Inflammatory macrophage treated with lipopolysaccharide for 1 hour (primary cell): ENCODE measurements around the gene SYNE4.
"Not testable (repeated sequence)": the region's sequence is repeated elsewhere in the genome, so short reads cannot be mapped to it uniquely, and the experiment has no call there.

Experiments used
- DNase-seq, 2 donors: peaks; one replicate each; pipeline ENCODE4 v3.0.0-alpha.2; 2020 to 2022

The SYNE4 gene, protein sequence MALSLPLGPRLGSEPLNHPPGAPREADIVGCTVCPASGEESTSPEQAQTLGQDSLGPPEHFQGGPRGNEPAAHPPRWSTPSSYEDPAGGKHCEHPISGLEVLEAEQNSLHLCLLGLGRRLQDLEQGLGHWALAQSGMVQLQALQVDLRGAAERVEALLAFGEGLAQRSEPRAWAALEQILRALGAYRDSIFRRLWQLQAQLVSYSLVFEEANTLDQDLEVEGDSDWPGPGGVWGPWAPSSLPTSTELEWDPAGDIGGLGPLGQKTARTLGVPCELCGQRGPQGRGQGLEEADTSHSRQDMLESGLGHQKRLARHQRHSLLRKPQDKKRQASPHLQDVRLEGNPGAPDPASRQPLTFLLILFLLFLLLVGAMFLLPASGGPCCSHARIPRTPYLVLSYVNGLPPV

DNA sequence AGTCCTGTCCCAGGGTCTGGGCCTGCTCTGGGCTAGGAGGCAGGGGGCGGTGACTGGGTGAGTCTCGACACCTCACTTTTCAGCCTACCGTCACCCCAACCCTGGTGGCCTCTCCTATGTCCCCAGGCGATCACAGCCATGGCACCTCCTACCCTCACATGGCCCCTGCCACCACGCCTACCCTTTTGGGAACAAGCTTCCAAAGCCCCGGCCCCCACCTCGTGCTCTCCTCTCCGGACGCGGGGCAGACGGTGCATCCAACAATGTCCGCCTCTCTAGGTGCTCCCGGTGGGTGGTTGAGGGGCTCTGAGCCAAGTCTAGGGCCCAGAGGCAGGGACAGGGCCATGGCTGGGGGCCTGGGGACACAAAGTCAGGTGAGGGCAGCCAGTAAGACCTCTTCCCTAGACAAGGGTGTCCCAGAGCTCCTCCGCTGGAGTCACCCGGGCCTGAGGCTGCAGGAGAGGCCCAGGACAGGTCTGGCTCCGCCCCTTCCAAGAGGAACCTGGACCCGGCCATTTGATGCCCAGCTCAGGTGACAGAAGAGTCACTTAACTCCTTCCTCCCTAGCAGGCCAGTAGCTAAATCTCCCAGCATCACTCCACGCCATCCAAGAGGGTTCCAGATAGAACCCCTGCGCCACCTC is at the start of gene SYNE4:
SYNE4 (minus strand) TSS at position 478 of the 643 bp plus-strand sequence; CDS start at position 346, 132 bp downstream.
- DNase-seq, result no peak

DNA sequence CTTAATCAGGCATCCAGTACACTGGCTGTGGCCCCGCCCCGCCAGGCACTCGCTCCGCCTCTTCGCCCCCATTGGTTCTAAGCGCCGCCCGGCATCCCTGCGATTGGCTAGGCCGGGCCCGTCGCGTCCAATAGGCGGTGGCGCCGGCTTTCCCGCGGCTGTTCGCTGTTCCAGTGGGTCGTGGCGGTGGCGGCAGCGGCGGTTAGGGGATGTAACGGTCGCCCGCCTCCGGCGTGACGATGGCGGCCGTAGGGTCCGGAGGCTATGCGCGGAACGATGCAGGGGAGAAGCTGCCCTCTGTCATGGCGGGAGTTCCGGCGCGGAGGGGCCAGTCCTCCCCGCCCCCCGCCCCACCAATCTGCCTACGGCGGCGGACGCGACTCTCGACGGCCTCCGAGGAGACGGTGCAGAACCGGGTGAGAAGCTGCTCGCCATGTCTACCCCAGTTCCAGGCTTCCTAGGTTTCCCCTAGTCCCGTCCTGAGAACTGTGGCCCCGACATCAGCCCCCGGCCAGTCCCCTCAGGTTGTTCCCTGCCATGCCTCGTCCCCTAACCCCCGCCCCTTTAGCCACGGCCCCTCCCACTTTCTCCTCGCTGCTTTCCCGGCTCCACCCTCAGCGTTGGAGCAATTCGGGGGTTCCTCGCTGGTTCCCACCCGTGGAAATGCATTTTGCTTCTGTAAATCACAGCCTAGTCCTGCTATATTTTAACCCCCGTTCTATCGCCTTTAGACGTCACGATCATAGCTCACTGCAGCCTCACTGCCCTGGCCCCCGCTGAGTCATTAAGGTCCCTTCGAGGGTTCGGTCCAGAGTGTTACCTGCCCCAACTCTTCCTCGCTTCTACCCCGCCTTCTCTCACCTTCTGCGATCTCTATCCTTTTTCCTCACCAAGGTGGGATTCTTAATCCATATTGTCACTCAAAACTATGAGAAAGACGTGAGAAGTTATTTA is 46.4 kb upstream of the SYNE4 start, which contains the start of gene WDR62:
WDR62 (plus strand) TSS at position 165 of the 954 bp plus-strand sequence; CDS start at position 240, 75 bp downstream.
- peak; percentile 89 to 95 for DNase-seq

DNA sequence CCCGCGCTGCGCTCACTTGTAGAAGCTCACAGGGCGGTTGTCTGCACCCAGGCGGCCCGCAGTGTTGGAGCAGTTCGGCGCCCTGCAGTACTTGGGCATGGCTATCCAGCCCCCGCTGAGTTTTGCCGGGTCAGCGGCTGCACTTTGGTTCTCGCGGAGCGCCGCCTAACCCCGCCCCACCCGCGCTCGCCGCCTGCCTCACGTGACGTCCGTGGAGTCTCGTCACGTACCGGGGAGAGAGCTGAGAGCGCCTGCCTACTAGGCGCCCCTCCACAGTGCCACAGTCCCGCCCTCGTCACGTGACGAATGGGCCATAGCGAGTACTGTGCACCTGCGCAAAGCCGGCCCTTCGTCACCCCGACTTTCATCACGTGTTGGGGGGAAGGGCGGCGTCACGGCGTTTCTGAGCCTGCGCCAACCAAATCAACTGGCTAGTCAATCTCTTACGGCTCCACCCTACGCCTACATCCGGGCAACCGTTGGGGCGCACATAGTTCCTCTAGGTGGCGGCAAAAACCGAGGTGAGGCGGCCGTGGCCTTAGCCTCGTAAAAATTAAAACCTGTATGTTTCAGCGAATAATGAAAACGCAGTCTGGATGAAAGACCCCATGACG is 45.6 kb upstream of the SYNE4 start, which contains the start of gene THAP8:
THAP8 (minus strand) TSS at position 167 of the 614 bp plus-strand sequence; CDS start at position 99, 68 bp downstream.
- peak; percentile 98 to 99 for DNase-seq

DNA sequence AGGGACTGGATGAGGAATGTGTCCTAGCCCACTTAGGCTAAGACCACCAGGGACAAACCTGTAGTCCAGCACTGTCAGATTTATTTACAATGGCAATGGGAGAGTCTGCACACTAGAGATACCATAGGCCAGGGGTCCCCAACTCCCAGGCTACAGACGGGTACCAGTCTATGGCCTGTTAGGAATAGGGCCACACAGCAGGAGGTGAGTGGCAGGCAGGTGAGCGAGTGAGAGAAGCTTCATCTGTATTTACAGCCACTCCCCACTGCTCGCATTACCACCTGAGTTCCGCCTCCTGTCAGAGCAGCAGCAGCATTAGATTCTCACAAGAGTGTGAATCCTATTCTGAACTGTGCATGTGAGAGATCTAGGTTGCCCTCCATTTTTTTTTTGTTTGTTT is 43.0 kb upstream of the SYNE4 start:
- DNase-seq, result no peak

DNA sequence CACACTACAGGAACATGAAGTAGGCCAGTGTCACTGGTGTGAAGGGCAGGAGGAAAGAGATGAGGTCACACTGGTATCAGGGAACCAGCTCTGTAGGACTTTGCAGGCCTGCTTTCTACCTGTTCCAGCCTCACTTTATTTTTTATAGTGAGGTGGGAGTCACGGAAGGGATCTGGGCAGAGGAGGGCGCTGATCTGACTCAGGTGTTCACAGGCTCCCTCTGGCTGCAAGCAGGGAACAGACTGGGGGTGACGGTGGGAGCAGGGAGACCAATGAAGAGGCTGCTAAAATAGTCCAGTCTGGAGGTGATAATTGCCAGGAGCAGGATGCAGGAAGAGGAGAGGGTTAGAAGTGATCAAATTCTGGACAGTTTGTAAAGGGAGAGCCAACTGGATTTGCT is 42.6 kb upstream of the SYNE4 start:
- no peak for DNase-seq

DNA sequence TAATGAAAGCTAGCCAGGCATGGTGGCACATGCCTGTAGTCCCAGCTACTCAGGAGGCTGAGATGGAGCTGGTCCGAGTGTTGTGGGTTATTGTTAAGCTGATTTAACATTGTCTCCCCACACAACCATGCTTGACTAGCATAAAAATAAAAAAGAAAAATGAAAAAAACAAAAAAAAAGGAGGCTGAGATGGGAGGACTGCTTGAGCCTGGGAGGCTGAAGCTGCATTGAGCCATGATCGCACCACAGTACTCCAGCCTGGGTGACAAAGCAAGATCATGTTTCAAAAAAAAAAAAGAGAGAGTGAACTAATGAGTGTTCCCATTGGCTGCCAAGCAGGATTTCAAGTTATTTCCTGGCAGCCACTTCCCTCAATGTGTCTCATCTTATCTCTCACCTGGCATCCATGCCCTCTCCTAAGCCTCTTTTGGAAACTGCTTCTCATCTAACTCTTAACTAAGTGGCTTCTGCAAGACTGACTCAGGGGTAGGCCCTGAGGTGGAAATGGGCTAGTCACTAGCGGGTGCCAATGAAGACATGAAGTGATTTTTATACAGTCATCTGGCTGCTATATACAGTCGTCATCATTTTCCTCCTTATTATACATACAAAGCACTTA is 40.6 kb upstream of the SYNE4 start:
- DNase-seq, result no peak

DNA sequence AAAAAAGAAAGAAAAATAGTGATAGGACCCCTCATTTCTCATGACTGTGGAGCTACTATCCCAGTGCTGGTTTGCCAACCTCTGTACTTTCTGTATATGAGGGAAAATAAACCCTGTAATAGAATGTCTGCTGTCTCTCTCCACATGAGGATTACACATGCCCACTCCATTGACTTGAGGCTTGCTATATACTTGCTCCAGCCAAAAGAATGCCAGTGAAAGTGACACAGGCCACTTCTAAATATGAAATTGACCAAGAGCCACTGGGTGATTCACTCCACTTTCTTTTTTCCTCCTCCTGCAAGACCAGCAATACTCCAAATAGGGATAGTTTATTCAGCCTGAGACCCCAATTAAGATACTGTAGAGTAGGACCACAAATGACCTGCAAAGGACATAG is 39.2 kb upstream of the SYNE4 start:
- DNase-seq, result no peak

DNA sequence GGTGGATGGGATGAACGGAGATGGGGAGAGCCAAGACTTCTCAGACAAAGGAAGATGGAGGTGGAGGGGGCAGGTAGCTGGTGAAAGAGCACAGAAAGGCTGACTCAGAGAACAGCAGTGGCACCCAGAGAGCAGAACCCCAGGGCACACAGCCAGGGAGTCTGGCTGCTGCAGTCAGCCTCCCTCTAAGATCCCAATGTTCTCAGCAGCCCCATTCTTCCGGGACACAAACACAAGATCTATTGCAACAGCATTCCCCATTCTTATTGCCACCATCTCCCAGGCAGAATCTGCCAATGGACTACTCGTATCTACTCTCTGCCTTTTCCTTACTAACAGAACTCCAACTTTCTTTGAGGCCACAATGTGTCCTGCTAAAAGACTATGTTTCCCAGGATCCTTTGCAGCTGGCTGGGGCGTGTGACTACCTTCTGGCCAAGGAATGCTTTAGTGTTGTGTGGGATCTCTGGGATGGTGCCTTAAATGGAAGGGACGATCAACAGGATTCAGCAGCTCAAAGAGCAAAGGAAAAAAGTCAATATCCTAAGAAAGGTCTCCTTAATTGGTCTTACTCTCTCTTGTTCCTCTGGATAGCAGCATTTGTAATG is 37.9 kb upstream of the SYNE4 start:
- DNase-seq, result no peak

DNA sequence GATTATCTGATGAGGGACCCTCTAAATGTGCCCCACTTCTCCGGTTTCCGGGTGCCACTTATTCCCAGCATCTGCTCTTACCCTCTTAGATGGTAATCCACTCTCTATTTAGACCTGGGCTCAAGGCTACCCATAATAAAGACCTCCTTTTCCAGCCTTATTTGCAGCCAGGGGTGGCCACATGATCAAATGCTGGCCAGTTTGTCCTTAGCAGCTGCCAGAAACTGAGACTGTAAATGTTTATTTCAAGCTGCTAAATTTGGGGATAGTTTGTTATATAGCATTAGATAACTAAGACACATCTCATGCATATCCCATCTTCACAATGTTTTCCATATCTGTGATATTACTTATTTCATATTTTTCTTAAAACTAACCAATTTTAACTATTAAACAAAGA is 35.3 kb upstream of the SYNE4 start:
- no peak for DNase-seq

DNA sequence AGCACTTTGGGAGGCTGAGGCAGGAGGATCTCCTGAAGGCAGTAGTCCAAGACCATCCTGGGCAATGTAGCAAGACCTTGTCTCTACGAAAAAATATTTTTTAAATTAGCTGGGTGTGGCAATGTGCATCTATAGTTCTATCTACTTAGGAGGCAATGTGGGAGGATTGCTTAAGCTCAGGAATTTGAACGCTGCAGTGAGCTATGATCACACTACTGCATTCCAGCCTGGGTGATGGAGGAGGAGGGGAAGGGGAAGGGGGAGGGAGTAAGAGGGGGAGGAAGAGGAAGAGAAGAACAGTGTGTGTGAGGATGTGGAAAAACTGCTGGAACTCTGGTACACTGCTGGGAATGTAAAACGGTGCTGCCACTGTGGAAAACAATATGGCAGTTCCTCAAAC is 33.2 kb upstream of the SYNE4 start:
- peak; percentile 53 to 71 for DNase-seq

DNA sequence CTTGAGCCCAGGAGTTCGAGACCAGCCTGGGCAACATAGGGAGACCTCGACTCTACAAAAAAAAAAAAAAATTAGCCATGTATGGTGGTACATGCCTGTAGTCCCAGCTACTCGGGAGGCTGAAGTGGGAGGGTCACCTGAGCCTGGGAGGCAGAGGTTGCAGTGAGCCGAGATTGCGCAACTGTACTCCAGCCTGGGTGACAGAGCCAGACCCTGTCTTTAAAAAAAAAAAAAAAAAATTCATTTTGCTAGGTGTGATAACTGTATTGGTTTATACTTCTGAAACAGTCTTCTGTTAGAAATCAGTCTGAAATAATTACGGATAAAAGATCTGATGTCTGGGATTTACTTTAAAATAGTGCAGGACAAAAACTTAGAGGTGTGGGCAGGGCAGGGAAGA is 32.5 kb upstream of the SYNE4 start:
- DNase-seq, result not testable (repeated sequence)

DNA sequence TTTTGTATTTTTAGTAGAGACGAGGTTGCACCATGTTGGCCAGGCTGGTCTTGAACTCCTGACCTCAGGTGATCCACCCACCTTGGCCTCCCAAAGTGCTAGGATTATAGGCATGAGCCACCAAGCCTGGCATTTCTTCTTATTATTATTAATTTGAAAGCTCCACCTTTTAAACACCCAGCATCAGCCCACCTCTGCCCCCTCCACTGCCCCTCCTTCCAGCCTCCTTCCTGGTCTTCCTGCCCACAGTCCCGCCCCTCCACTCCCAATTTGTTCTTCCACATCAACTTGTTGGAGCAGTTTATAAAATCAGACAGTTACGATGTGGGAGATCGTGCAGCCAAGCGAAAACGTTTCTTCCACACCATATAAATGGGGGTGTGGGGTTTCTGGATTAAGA is 31.9 kb upstream of the SYNE4 start:
- DNase-seq, result no peak

DNA sequence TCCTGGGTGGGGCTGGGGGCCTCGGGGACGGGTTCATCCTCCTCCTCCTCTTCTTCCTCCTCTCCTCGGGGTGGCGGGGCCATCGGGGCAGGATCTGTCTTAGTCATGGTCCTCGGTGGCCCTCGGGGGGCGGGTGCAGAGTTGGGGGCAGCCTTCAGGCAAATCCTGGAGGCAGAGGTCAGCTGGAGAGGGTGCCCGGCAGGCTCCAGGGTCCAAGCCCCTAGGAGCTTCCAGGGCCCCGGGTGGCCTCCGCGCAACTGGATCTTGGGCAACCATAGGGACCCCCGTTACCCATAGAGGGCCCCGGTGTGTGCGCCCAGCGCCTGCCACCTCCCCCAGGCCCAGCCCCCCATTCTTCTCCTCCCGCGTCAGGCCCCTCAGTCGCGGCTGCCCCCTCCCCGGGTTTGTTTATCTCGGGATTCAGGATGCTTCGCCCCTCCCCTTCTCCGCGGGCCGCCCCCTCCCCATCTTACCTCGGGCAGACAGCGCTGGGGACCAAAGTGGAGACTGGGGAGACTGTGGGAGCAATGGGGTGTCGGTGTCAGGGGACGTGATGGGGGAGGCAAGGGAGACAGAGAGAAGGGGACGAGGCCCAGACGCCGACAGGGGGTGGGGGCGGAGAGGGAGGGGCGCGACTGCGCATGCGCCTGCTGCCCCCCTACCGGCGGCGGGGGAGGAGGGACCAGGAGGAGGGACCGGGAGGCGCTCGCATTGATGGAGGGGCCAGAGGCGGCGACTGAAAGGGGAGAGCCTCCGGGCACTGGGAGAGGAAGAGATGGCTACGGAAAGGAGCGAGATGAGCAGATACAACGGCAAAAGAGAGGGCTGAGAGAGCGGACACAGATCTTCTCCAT is 23.9 kb upstream of the SYNE4 start, which contains the start of gene CLIP3:
CLIP3 (minus strand) TSS at position 623 of the 854 bp plus-strand sequence; CDS start at position 107, 516 bp downstream.
- no peak for DNase-seq

DNA sequence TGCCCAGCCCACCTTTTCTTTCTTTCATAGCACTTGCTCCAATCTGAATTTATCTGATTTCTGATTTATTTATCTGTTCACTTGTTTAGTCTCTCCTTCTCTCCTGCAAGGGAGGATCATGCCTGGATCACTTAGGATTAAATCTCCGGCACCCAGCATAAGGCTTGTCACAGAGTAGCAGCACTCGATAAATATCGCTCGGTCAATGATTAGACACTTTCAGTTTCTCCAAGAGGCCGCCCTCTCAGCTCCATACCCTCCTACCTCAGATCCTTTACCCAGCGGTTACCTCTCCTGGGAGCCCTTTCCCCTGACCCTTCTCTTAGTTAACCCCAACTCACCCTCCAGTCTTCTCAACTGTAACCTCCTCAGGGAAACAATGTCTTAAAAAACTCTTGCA is 22.7 kb upstream of the SYNE4 start:
- DNase-seq, result no peak

DNA sequence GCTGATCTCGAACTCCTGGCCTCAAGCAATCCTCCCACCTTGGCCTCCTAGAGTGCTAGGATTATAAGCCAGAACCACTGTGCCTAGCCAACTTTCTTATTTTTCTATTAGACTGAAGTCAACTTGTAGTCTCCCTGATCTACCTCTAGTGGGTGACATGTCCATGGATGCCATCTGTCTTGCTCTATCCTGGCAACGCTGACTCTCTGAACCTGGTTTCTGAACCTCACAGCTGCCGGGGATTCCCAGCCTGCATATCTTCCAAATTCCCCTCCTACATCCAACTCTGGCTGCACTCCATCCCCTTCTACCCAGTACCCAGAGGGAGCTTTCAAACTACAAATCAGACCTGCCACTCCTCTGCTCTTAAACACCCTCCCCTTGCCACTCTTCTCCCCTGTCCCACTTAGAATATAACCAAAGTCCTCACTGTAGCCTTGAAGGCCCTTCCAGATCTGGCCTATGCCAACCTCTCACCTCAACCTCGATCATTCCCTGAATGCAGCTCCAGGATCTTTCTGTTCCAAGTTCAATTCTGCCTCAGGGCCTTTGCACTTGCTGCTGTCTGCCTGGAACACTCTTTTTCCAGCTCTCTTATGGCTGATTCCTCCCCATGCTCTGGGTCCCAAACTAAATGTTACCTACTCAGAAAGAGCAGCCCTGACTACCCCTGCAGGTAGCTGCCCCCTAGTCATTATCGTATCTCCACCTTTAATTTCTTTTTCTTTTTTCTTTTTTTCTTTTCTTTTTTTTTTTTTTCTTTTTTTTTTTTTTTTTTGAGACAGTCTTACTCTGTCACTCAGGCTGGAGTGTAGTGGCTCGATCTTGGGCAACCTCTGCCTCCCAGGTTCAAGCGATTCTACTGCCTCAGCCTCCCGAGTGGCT is 21.9 kb upstream of the SYNE4 start:
- DNase-seq, result peak; percentile 16 to 64

DNA sequence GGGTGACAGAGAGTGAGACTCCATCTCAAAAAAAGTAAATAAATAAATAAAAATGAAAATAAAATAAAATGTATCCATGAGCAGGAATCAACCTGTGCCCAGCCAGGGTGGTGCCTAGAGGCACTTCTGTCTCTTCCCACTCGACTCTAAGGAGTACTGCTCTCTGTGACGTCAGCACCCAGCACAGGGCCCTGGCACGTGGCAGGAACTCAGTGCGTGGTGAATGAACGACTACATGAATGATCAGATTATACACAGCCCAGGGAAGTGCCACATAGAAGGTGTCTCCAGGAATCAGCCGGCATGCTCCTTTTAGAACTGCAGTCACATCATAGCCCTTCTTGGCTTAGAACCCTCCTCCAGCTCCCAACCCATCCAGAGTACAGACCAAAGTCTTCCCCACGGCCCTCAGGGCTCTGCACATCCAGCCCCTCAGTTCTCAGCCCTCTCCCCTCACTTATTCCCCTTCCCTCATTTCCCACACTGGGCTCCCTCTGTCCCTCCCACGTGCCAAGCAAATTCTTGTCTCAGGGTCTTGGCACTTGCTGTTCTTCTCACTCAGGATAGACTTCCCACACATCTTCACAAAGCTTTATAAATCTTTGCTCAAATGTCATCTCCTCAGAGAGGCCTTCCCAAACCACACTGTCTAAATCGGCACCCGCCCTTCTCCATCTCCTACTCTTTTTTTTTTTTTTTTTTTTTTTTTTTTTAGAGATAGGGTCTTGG is 19.9 kb upstream of the SYNE4 start:
- DNase-seq, result no peak

DNA sequence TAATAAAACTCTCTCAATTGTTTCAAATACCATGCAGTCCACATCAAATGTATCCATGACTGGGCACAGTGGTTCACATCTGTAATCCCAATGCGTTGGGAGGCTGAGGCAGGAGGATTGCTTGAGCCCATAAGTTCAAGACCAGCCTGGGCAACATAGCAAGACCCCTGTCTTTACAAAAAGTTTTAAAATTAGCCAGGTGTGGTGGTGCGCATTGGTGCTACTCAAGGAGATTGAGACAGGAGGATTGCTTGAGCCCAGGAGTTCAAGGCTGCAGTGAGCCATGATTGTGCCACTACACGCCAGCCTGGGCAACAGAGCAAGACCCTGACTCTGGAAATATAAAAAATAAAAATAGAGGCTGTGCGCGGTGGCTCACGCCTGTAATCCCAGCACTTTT is 19.1 kb upstream of the SYNE4 start:
- DNase-seq, result no peak

DNA sequence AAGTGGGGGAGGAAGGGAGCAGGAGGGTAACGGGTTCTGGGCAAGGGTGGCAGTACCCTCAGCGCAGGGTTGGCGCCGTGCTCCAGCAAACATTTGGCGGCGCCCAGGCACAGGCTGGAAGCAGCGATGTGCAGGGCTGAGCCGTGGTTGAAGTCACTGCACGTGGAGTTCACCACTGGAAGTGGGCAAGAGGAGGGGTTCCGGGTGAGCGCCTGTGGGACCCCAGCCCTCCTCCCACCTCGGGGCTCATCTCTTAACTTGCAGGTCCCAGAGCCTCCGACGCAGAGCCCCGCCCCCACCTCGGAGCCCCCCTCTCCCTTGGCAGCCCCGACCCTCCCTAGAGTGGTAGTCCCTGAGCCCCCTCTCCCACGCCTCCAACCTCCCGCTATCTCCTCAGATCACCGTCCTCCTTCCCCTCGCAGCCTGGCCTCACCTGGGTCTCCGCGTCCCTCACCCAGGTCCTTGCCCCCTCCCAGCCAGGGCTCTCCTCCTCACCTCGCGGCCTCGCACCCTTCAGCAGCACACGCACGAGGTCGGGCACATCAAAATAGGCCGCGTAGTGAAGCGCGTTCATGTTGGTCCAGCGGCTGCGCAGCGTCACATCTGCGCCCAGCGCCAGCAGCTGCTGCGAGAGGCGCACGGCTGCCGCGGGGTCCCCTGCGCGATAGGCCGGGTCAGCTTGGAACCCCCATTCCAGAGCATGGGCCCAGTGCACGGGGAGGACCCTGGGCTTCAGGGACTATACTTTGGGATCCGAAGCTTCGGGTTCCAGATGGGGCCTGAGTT is 17.7 kb upstream of the SYNE4 start:
- no peak for DNase-seq
